Measurements from ENCODE around the gene UGDH.

The UGDH gene

GRCh38 chr4:39490322-39490721 lies 36.9 kb downstream of the UGDH start:
- H3K4me1 Mint-ChIP-seq (ENCODE audit: low read depth) = no peaks in the 10 kb centered on the region
- H3K27me3 Mint-ChIP-seq = no peaks in the 10 kb centered on the region
- H3K36me3 Mint-ChIP-seq (ENCODE audit: low read depth) = no peaks in the 10 kb centered on the region
- no peak overlapping the region for H3K4me3 Mint-ChIP-seq
- H3K9me3 Mint-ChIP-seq = no peaks in the 10 kb centered on the region
- no peak overlapping the region for H3K27ac Mint-ChIP-seq
- DNase-seq = no peak

DNA sequence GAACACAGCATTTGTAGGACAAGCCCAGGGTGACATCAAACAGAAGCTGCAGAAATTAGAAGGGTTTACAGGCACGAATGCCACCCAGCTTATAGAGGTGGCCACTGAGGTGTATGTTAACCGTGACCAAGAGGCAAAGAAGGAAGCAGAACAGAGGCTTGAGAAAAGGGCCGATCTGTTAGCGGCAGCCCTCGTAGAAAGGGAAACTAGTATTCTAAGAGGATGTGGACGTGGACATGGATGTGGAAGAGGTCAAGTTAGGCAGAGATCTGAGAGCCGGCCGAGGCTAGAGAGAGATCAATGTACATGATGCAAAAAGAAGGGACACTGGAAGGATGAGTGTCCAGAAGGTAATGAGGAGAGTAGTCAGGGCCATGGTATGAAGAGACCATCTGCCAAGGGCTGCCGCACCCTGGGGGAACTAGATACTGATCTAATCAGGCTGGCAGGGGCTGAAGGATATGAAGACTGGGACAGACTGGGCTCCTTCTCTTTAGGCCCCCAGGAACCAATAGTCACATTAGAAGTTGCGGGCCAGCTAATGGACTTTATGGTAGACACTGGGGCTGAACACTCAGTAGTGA lies 40.9 kb downstream of the UGDH start:
- Mint-ChIP-seq H3K27me3 (no peaks in the 10 kb centered on the region), H3K4me3 (no peak overlapping the region), H3K4me1 (ENCODE audit: low read depth) (no peaks in the 10 kb centered on the region), H3K27ac (no peak overlapping the region), H3K36me3 (ENCODE audit: low read depth) (no peaks in the 10 kb centered on the region), H3K9me3 (peaks cover 7% of the 10 kb centered on the region)
- DNase-seq = no peak

DNA sequence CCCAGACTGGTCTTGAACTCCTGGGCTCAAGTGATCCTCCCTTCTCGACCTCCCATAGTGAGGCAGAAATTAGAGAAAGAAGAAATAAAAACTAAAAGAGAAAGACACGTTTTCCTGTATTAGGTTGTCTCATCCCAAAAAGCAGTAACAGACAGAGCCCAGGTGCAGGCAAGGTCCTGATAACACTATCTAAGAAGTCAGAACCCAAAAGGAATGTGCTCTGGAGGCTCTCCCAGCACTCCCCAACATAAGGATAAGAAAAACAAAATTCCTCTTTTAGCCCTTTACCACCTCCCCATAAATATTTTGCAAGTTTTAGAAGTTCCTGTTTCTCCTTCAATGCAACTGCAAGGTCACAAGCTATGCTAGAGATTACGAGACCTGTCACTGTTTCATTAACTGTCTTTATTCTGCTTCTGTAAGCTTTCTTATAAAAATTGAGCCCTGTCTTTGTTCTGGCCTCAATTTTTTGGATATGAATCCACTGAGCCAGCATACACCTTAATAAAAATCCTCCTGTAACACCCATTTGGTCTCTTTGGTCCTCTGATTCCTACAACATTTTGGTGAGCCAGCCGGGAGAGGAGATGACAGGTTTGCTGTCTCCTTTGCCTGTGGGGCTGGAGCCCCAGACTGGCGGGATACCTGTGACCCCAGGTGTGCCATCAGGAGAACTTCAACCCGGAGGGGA lies 42.5 kb downstream of the UGDH start:
- Mint-ChIP-seq H3K36me3 (ENCODE audit: low read depth) (no peaks in the 10 kb centered on the region), H3K4me1 (ENCODE audit: low read depth) (no peaks in the 10 kb centered on the region), H3K27ac (no peak overlapping the region), H3K27me3 (no peaks in the 10 kb centered on the region), H3K9me3 (peaks cover 7% of the 10 kb centered on the region), H3K4me3 (no peak overlapping the region)
- DNase-seq = no peak

DNA sequence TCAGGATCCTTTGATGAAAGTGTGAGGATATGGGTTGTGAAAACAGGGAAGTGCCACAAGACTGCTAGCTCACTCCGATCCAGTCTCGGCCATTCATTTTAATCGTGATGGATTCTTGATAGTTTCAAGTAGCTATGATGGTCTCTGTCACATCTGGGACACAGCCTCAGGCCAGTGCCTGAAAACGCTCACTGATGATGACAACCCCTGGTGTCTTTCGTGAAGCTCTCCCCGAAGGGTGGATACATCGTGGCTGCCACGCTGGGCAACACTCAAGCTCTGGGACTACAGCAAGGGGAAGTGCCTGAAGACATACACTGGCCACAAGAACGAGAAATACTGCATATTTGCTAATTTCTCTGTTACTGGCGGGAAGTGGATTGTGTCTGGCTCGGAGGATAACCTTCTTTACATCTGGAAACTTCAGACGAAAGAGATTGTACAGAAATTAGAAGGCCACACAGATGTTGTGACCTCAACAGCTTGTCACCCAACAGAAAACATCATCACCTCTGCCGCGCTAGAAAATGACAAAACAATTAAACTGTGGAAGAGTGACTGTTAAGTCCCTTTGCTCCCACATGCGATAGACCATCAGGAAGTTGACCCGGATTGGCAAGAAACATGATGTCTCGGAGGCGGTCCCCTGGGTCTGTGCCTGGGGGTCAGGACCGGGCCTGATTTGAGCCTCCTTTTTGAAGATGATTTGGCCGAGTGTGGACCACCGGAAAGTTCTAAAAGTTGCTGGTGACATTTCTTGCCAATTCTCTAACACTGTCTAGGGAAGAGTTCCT lies 46.1 kb downstream of the UGDH start:
- Mint-ChIP-seq H3K27me3 (no peaks in the 10 kb centered on the region), H3K36me3 (ENCODE audit: low read depth) (peaks cover 22% of the 10 kb centered on the region), H3K9me3 (peaks cover 7% of the 10 kb centered on the region), H3K4me3 (no peak overlapping the region), H3K27ac (no peak overlapping the region), H3K4me1 (ENCODE audit: low read depth) (no peaks in the 10 kb centered on the region)
- no peak for DNase-seq

GRCh38 chr4:39480251-39480650 lies 47.0 kb downstream of the UGDH start:
- no peaks in the 10 kb centered on the region for H3K27me3 Mint-ChIP-seq

GRCh38 chr4:39476187-39476895 lies 50.9 kb downstream of the UGDH start:
- Mint-ChIP-seq H3K9me3 (no peaks in the 10 kb centered on the region), H3K27ac (peak overlapping the region; percentile 40), H3K4me3 (no peak overlapping the region), H3K36me3 (ENCODE audit: low read depth) (peaks cover 53% of the 10 kb centered on the region), H3K4me1 (ENCODE audit: low read depth) (no peaks in the 10 kb centered on the region), H3K27me3 (no peaks in the 10 kb centered on the region)
- DNase-seq = no peak

More at GRCh38 chr4:39480251-39480650, 47.0 kb downstream of the UGDH start:
- H3K27ac Mint-ChIP-seq = no peak overlapping the region
- H3K4me1 Mint-ChIP-seq (ENCODE audit: low read depth) = no peaks in the 10 kb centered on the region
- H3K36me3 Mint-ChIP-seq (ENCODE audit: low read depth) = peaks cover 27% of the 10 kb centered on the region
- peaks cover 7% of the 10 kb centered on the region for H3K9me3 Mint-ChIP-seq
- DNase-seq = no peak
- H3K4me3 Mint-ChIP-seq = no peak overlapping the region

GRCh38 chr4:39472396-39472795 lies 54.8 kb downstream of the UGDH start:
- DNase-seq = no peak
- H3K9me3 Mint-ChIP-seq = no peaks in the 10 kb centered on the region
- H3K4me3 Mint-ChIP-seq = no peak overlapping the region
- H3K27ac Mint-ChIP-seq = no peak overlapping the region
- H3K36me3 Mint-ChIP-seq (ENCODE audit: low read depth) = peaks cover 76% of the 10 kb centered on the region
- no peaks in the 10 kb centered on the region for H3K27me3 Mint-ChIP-seq
- H3K4me1 Mint-ChIP-seq (ENCODE audit: low read depth) = peaks cover 12% of the 10 kb centered on the region

- peaks cover 77% of the 10 kb centered on the region for H3K36me3 Mint-ChIP-seq (ENCODE audit: low read depth)
- peaks cover 12% of the 10 kb centered on the region for H3K4me1 Mint-ChIP-seq (ENCODE audit: low read depth)
- H3K27me3 Mint-ChIP-seq = no peaks in the 10 kb centered on the region
- no peak overlapping the region for H3K4me3 Mint-ChIP-seq
- no peak for DNase-seq
- no peak overlapping the region for H3K27ac Mint-ChIP-seq
- H3K9me3 Mint-ChIP-seq = no peaks in the 10 kb centered on the region
Observed at GRCh38 chr4:39470402-39470801, 56.8 kb downstream of the UGDH start.

DNA sequence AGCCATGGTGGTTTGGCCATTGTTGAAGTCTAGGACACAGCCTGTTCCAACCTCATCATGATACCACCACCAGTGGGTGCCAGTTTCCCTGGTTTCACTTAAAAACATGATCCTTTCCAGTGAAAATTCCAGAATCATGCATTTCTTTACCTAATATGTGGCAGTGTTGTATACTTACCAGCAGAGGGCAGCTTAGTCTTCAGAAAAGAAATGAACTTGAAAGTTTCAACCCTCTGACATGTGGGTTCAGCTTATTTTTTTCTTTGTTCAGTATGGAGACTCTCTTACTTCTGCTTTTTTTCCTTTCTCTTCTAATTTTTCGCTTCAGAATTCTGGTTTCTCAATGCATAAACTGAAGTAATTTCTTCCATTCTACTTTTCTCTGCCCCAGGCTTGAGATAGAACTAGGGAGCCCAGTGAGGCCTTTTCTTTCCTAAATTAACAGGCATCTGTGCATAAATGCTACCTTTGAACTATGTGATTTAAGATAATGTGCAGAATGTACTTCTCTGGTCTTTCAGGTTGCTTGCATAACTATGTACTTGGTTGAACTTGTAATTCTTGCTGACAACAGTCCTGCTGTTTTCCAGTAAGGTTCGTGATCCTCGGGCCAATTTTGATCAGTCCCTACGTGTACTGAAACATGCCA lies 57.7 kb downstream of the UGDH start:
- DNase-seq = no peak
- H3K27ac Mint-ChIP-seq = peak overlapping the region; percentile 78
- H3K36me3 Mint-ChIP-seq (ENCODE audit: low read depth) = peaks cover 85% of the 10 kb centered on the region
- H3K9me3 Mint-ChIP-seq = no peaks in the 10 kb centered on the region
- H3K4me3 Mint-ChIP-seq = no peak overlapping the region
- H3K27me3 Mint-ChIP-seq = no peaks in the 10 kb centered on the region
- H3K4me1 Mint-ChIP-seq (ENCODE audit: low read depth) = peaks cover 20% of the 10 kb centered on the region

DNA sequence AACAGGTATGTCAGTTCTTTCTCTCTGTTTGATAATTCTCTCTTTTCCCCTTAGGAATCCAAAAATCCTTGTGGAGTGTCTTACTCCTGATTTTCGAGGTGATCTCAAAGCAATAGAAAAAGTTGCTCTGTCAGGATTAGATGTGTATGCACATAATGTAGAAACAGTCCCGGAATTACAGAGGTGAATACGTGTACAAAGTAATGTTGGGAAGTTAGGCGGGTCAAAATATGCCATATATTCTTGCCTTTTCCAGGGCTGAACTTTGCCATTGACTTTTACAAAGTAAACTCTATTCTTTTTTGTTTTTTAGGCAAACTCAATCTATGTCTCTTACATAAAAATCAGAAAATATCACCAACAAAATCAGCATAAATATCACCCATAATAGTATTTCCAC lies 59.8 kb downstream of the UGDH start:
- peaks cover 90% of the 10 kb centered on the region for H3K36me3 Mint-ChIP-seq (ENCODE audit: low read depth)
- H3K27ac Mint-ChIP-seq = no peak overlapping the region
- H3K4me1 Mint-ChIP-seq (ENCODE audit: low read depth) = peaks cover 25% of the 10 kb centered on the region
- H3K27me3 Mint-ChIP-seq = no peaks in the 10 kb centered on the region
- no peaks in the 10 kb centered on the region for H3K9me3 Mint-ChIP-seq
- H3K4me3 Mint-ChIP-seq = no peak overlapping the region
- DNase-seq = no peak

- no peak overlapping the region for H3K4me3 Mint-ChIP-seq
- no peaks in the 10 kb centered on the region for H3K27me3 Mint-ChIP-seq
- peaks cover 25% of the 10 kb centered on the region for H3K4me1 Mint-ChIP-seq (ENCODE audit: low read depth)
- peaks cover 84% of the 10 kb centered on the region for H3K36me3 Mint-ChIP-seq (ENCODE audit: low read depth)
- DNase-seq = no peak
- no peaks in the 10 kb centered on the region for H3K9me3 Mint-ChIP-seq
- H3K27ac Mint-ChIP-seq = peak overlapping the region; percentile 40
Observed at GRCh38 chr4:39466747-39467146, 60.5 kb downstream of the UGDH start.

GRCh38 chr4:39464886-39465501 lies 62.2 kb downstream of the UGDH start:
- Mint-ChIP-seq H3K9me3 (no peaks in the 10 kb centered on the region), H3K27me3 (no peaks in the 10 kb centered on the region), H3K4me1 (ENCODE audit: low read depth) (peaks cover 38% of the 10 kb centered on the region), H3K36me3 (ENCODE audit: low read depth) (peaks cover 81% of the 10 kb centered on the region), H3K27ac (peak overlapping the region; percentile 58), H3K4me3 (no peak overlapping the region)
- no peak for DNase-seq

DNA sequence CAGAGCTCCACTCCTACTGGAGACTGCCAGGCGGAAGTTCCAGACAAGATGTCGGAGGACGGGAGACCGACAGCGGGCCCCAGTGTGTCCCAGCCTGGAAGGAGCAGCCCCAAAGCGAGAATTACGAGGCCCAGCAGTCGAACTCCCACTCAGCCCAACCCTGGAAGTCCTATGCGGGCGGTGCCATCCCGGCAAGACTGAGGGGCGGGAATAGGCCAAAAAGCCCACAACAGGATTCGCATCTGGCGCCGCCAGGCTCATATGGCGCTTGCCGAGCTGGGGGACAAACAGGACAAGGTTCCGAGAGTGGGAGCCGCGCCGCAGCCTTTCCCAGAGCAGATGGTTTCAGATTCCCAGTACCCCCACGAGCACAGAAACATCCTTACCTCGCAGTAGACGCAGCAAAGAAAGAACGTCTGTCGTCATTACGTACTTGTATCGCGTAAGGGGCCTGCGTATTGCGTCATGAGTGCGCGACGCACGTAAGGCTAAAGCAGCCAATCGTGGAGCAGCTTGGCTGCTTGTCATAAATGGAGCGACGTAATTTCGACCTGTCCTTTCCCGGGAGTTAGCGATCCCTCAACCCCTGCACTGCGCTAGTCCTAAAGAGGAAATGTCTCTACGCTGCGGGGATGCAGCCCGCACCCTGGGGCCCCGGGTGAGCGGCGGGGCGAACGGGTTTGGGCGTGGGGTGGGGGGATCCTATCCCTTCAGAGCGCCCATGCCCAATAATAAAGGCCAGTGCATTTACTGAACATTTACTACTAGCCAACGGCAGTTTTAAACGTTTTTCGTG lies 68.5 kb downstream of the UGDH start, which contains the start of the genes LIAS and RPL9:
LIAS (plus strand) TSS at position 552 of the 796 bp plus-strand sequence; CDS start at position 614, 62 bp downstream.
RPL9 (minus strand) TSS at position 418 of the 796 bp plus-strand sequence. CDS start 483 bp downstream, outside the sequence.
- H3K4me1 Mint-ChIP-seq (ENCODE audit: low read depth) = peaks cover 48% of the 10 kb centered on the region
- peak within 1 kb of the TSS; percentile 99 for H3K4me3 Mint-ChIP-seq
- no peaks in the 10 kb centered on the region for H3K27me3 Mint-ChIP-seq
- peak; percentile 95 for DNase-seq
- peaks cover 88% of the 10 kb centered on the region for H3K36me3 Mint-ChIP-seq (ENCODE audit: low read depth)
- H3K27ac Mint-ChIP-seq = peak within 1 kb of the TSS; percentile 100
- H3K9me3 Mint-ChIP-seq = no peaks in the 10 kb centered on the region

All from activated T-cell treated with anti-CD3 and anti-CD28 coated beads, Interleukin-2, amount 50 U/mL, for 24 hours (primary cell).